HG03045 (cell line): ENCODE data around the gene CDH16.
"Not testable (repeated sequence)": the region's sequence is repeated elsewhere in the genome, so short reads cannot be mapped to it uniquely, and the experiment has no call there.

Source experiments
- ATAC-seq: cut with Tn5 transposase; IDR thresholded peaks from one replicate; pipeline ENCODE4 v1.9.1; 2021; ENCODE audit warnings: mild to moderate bottlenecking, moderate library complexity; ENCODE audit not compliant: unreplicated experiment

The CDH16 gene

DNA sequence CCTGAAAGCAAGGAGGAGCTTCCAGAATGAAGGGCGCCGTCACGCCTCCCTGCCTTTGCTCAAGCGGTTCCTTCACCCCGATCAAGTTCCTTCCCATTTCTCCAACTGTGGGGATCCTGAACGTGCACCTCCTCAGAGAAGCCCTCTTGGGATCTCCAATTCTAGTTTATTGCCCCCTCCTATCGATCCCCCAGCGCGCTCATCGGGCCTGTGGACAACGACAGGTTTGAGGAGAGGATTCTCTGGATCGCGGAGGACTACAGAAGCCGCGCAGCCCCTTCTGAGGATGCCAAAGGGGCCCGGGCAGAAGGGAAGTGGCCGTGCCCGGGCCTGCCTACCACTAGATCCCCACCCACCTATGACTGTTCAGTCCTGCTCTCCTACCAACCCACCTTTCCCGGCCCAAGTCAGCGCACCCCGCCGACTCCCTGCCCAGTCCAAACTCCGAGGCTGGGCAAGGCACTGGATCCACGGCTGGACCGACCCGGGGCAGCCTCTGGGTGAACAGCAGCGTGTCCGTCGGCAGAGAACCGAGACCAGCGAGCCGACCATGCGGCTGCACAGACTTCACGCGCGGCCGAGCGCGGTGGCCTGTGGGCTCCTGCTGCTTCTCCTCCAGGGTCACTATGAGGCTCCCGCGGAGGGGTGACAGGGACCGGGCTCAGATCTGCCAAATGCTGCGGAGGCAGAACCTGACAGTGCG is 29.6 kb upstream of the CDH16 start:
- ATAC-seq = no peak

DNA sequence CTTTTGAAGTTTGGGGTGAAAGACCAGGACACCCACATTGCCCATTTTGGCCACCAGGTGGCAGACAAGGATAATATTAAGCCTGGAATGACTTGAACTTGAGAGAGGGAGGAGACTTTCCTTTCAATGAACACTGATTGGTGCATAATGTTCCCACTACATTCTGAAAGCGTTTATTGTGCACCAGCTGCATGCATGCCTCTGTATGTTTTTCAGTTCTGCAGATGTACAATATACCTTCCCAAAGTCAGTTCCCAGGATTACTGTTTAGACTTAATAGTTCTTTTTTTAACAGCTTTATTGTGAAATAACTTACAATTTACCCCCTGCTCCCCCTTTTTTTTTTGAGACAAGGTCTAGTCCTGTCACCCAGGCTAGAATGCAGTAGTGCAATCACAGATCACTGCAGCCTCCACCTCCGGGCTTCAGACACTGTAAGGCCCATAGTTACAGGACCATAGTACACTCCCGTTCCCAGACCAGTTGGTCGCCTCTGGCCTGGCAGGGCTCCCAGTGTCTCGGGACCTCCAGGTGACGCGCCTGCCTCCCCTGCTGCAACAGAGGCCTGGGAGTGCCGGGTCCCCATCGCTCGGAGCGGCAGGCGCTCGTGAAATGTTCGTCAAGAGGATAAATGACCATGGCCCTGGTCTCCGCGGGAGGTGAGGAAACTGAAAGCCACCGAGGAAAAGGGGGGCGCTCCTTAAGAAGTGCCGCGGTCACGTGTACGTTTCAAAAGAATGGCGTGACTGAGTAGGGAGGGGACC is 28.8 kb upstream of the CDH16 start:
- ATAC-seq = peak; percentile 55

- ATAC-seq = no peak
These were observed 28.3 kb upstream of the CDH16 start for GRCh38 chr16:66946974-66947301.

DNA sequence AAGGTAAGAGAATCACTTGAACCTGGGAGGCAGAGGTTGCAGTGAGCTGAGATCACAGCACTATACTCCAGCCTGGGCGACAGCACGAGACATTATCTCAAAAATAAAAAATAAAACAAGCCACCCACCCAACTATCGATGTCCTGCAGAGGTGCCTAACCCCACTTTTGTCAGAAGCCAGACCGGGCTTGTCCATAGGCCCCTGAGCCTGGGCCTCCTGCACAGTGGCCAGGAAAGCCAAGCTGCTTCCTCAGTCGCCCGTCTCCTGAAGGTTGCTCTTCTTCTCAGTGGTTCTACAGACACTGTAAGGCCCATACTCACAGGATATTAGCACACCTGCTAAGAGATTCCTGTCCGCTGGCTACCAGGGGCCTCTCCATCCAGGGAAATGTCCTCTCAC is 27.9 kb upstream of the CDH16 start:
- ATAC-seq = no peak

DNA sequence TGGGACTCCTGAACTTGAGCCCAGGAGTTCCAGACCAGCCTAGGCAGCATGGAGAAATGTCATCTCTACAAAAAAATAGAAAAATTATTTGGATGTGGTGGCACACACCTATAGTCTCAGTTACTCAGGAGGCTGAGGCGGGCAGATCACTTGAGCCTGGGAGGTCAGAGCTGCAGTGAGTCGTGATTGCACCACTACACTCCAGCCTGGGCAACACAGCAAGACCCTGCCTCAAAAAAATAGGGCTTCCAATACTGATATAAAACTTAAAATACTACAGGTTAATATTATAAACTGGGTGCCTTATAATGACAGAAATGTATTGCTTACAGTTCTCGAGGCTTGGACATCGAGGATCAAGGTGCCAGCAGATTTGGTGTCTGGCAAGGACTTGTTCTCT is 27.3 kb upstream of the CDH16 start:
- no peak for ATAC-seq

- ATAC-seq = not testable (repeated sequence)
These were observed 26.3 kb upstream of the CDH16 start for GRCh38 chr16:66944971-66945370.

GRCh38 chr16:66944054-66944441 is 25.4 kb upstream of the CDH16 start:
- ATAC-seq = no peak

DNA sequence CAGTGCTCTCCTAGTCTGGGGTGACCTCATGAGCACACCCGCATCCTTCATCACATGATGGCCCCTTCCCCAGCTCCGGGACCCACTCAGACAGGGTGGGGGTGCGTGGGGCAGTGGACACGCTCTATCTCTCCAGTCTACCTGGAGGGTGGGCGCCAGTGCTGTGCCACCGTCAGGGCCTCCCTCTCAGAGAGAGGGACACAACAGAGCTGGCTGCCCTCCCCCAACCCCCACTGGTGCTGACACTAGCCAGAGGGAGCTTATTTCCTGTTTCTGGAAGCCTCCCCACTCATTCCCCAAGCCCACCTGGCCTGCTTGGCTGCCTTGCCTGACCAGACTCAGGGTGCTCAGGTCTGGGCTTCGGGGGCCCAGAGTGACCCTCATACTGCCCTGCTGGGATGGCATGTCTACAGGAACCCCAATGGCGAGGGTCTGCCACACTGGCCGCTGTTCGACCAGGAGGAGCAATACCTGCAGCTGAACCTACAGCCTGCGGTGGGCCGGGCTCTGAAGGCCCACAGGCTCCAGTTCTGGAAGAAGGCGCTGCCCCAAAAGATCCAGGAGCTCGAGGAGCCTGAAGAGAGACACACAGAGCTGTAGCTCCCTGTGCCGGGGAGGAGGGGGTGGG is 24.9 kb upstream of the CDH16 start:
- no peak for ATAC-seq

DNA sequence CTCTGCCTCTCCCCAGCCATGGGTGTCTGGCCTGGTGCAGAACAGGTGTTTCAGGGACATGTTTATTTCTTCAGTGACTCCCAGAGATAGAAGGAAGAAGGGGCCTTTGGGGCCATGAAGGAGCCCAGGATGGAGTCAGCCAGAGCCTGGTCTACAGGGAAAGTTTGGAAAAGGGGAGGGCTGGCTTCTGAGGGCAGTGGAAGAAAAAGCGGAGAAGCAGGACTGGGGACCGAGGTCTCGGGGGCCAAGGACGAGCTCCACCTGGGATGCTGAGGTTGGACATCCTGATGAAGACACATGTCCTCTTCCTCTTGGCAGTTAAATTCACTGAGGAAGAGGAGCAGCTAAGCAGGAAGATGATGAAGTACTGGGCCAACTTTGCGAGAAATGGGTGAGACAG is 24.3 kb upstream of the CDH16 start:
- ATAC-seq = no peak

- no peak for ATAC-seq
These were observed 21.6 kb upstream of the CDH16 start for GRCh38 chr16:66940236-66940635.

- no peak for ATAC-seq
These were observed 20.7 kb upstream of the CDH16 start for GRCh38 chr16:66939366-66939765.

- ATAC-seq = no peak
These were observed 19.1 kb upstream of the CDH16 start for GRCh38 chr16:66937725-66938337.

- no peak for ATAC-seq
These were observed 18.3 kb upstream of the CDH16 start for GRCh38 chr16:66936889-66937554.

DNA sequence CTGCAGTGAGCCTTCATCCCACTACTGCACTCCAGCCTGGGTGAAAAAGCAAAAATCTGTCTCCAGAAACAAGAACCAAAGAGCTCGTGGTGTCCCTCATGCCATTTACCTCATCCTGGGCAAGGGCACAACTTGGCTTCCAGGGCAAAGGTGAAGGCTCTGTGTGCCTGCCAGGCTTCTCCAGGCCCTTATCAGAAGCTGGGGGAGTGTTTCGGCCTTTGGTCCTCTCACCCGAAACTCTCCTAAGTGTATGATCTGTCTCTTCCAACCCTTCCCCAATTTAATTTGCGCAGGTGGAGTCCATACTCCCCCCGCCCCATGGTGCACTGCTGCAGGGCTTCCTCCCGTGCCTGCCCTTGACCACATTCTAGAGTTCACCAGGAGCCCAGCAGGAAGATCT is 17.8 kb upstream of the CDH16 start:
- ATAC-seq = no peak

DNA sequence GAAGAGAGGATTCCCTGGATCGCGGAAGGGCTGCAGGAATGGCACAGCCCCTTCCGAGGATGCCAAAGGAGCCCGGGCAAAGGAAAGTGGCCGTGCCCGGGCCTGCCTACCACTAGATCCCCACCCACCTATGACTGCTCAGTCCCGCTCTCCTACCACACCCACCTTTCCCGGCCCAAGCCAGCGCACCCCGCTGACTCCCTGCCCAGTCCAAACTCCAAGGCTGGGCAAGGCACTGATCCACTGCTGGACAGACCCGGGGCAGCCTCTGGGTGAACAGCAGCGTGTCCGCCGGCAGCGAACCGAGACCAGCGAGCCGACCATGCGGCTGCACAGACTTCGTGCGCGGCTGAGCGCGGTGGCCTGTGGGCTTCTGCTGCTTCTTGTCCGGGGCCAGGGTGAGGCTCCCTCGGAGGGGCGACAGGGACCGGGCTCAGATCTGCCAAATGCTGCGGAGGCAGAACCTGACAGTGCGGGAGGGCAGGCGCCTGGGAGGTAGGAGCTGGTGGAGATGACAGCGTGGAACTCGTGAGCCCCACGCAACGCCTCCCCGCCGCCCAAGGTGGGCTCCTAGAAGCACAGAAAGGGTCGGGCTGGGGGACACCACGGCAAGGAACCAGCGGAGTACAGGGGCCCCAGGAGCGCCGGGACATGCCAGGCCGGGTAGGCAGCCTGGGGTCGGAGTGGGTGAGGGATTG is 16.8 kb upstream of the CDH16 start, which contains the start of gene CES2:
Gene CES2 (plus strand): TSS at position 203 of the 698 bp plus-strand sequence. CDS start 120 bp downstream, at position 323.
- no peak for ATAC-seq

- ATAC-seq = not testable (repeated sequence)
These were observed 16.2 kb upstream of the CDH16 start for GRCh38 chr16:66934839-66935313.

DNA sequence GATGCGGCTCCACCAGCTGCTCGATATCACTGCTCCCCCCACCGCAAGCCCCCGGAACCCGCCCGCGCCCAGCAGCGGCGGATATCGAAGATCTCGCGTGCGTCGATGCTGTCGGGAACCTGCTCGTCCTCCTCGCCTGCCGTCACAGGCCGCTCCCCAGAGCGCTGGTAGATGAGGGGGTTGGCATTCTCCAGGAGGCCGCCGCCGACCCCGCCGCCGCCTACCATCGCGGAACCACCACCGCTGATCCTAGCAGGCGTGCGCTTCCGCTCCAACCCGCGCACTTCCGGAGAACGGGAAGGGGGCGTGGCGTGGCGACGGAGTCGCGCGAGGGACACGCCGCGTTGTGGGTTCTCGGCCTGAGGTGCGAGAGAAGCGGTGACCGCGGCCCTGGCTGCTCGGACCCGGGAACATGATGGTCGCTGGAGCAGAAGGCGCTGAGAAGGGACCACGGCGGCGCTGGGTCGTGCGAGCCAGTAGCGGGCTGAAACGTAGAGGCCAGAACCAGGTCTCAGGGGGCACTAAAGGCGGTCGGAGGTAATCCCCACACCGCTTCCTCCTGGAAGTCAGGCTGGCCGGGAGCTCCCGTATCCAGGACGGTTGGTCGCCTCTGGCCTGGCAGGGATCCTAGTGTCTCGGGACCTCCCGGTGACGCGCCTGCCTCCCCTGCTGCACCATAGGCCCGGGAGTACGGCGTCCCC is 15.6 kb upstream of the CDH16 start, which contains the start of gene CIAO2B:
Gene CIAO2B (minus strand): TSS at position 265 of the 701 bp plus-strand sequence. CDS start 38 bp downstream, at position 227.
- ATAC-seq = peak; percentile 79

DNA sequence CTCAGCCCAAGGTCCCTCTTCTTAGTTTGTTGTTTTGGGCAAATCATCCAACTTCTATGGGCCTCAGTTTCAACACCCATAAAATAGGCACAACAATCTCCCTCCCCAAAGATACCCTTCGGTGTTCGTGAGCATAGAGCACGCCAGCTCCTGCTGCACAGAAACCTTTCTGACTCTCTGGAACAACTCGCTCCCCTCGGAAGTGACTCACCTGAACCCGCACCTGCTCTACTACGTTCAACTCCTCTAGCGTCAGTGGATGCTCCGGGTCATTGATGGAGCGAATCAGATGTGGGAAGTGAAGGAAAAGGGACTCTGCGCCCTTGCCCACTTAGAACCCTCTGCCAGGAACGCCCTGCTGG is 15.1 kb upstream of the CDH16 start:
- ATAC-seq = peak; percentile 10

DNA sequence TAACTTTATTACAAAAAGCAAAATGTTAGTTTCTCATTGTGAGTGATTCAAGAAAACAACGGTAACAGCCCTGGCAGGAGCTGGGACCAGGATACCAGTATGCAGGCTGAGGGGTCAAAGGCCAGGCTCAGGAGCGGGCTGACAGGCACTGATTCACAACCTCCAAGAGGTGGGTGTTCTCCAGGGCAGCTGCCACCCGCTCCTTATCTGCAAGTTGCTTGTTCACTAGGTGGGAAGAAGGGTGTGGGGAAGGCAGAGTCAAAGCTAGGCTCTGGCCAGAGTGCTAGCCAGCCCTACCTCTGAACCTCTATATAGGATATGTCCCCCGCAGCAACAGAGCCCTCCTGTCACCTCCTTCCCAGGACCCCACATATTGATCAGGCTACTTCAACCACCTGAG is 13.4 kb upstream of the CDH16 start:
- ATAC-seq = no peak

GRCh38 chr16:66931665-66932064 is 13.0 kb upstream of the CDH16 start:
- ATAC-seq = no peak
